Adrenal gland (tissue), 12 donors: ENCODE measurements around the gene KLHL13. TPM values are rescaled to one million over a fixed set of nuclear protein-coding genes. Genes with fewer than 3 reads are reported as not detected.
A peak's percentile ranks its signal among the peaks of the same experiment; 100 is the strongest.

Experiments used
- DNase-seq, 7 donors: peaks; one replicate each; pipeline ENCODE4 v3.0.0-alpha.2; 2019 to 2020
- H3K27ac ChIP-seq, 5 donors: fragments of 200-600 bp; sonication (generic) in 4 of 5; 1 replicate in 3 of 5; 2 replicates in 2 of 5; pipeline versions ENCODE4 v1.5.1 to v1.8.0; 2016 to 2020; ENCODE audit warnings: mild to moderate bottlenecking in 1 of 5
- H3K27me3 ChIP-seq: fragments of 200-600 bp; 2 replicates; pipeline ENCODE4 v1.8.0; 2021
- H3K36me3 ChIP-seq, 2 donors: fragments of 200-600 bp; replicated peaks in 1 of 2; 1 replicate in 1 of 2; 2 replicates in 1 of 2; pipeline versions ENCODE4 v1.5.1 to v1.8.0; 2018 to 2022
- H3K4me1 ChIP-seq, 2 donors: fragments of 200-600 bp; replicated peaks in 1 of 2; 1 replicate in 1 of 2; 2 replicates in 1 of 2; pipeline versions ENCODE4 v1.5.1 to v1.8.0; 2018 to 2021
- H3K4me3 ChIP-seq, 4 donors: fragments of 200-600 bp; sonication (generic) in 3 of 4; one replicate each; pipeline ENCODE4 v1.5.1; 2016 to 2018
- H3K9me3 ChIP-seq, 3 donors: fragments of 200-600 bp; sonication (generic) in 1 of 3; replicated peaks in 1 of 3; 1 replicate in 2 of 3; 2 replicates in 1 of 3; pipeline versions ENCODE4 v1.5.1 to v1.8.0; 2016 to 2021
- POLR2A ChIP-seq, 2 donors: fragments of 450-650 bp; IDR thresholded peaks; one replicate each; pipeline ENCODE4 v1.6.1; 2017; ENCODE audit warnings: antibody characterized with exemption in 2 of 2, mild to moderate bottlenecking in 2 of 2, moderate library complexity in 1 of 2
- WGBS, 4 donors: extraction: QIAGEN DNeasy Blood & Tissue Kit in 2 of 4; methylation state at CpG; one replicate each; pipeline versions ENCODE4 v1.1.5 to v1.1.7; 2013 to 2017; 5-methylcytosine and 5-hydroxymethylcytosine counted together
- intact Hi-C, 2 donors: fragments of 100-400 bp; cut with DNase I; formaldehyde crosslinking; loops; one replicate each; pipeline versions ENCODE4 v1.14.1 to v1.15.0; 2022 to 2023
- polyA plus RNA-seq, 3 donors: library from polyadenylated mRNA; stranded (reverse); fragments of 200-250 nt in 2 of 3; fragments of 350-450 nt in 1 of 3; fragmentation: Illumina TruSeq in 1 of 3; extraction: RNeasy Lipid Tissue Mini Kit (QIAGEN cat#74804) in 1 of 3; gene quantifications; one replicate each; pipeline ENCODE4 v1.2.3, GENCODE V29; 2013 to 2014
- total RNA-seq, 9 donors: library from RNA; depleted of rRNA in 4 of 9; stranded (reverse); fragments of >200 nt in 4 of 9; fragments of 120-200 nt in 1 of 9; fragmentation: NEBNext Ultra II Directional in 1 of 9; extraction: Animal tissue kit (Norgen Biotek cat#: 25700) in 1 of 9; gene quantifications; one replicate each; pipeline versions ENCODE4 v1.1.0 to v1.2.4, GENCODE V29; 2013 to 2023
- TF ChIP-seq, protein P1 (sequence below), 6 experiments: fragments of 450-650 bp in 4 of 6; fragments of 200-600 bp in 2 of 6; sonication (generic) in 1 of 6; IDR thresholded peaks; 1 replicate in 5 of 6; 2 replicates in 1 of 6; pipeline versions ENCODE4 v1.5.1 to v1.8.0; 2016 to 2021; ENCODE audit warnings: antibody characterized with exemption in 6 of 6, mild to moderate bottlenecking in 2 of 6, moderate library complexity in 1 of 6
- donor health status: healthy with polysubstance abuse.
- donor health status: Bipolar disorder and iron deficiency.
- donor health status: DM: yes; HTN: yes; CAD: no.
- donor health status: DM: no; HTN: no; CAD: no.
- donor health status: DM: no; HTN: no; CAD: no.
- donor health status: DM: yes; HTN: yes; CAD: no.

The KLHL13 gene
- total and polyA plus RNA-seq, 12 donors, result 2.9 to 55.9 (median 8.4) TPM

GRCh38 chrX:118108304-118108703, 8.3 kb downstream of the KLHL13 start:
- no peak overlapping the region for H3K27ac ChIP-seq
- intact Hi-C loops, result no loop called here
- no peaks in the 10 kb centered on the region for H3K27me3 ChIP-seq
- no peaks in the 10 kb centered on the region for H3K9me3 ChIP-seq
- no peak overlapping the region for H3K4me3 ChIP-seq
- TF ChIP-seq POLR2A (IDR thresholded peaks at IDR 0.05), result no peak
- TF ChIP-seq, protein P1, sequence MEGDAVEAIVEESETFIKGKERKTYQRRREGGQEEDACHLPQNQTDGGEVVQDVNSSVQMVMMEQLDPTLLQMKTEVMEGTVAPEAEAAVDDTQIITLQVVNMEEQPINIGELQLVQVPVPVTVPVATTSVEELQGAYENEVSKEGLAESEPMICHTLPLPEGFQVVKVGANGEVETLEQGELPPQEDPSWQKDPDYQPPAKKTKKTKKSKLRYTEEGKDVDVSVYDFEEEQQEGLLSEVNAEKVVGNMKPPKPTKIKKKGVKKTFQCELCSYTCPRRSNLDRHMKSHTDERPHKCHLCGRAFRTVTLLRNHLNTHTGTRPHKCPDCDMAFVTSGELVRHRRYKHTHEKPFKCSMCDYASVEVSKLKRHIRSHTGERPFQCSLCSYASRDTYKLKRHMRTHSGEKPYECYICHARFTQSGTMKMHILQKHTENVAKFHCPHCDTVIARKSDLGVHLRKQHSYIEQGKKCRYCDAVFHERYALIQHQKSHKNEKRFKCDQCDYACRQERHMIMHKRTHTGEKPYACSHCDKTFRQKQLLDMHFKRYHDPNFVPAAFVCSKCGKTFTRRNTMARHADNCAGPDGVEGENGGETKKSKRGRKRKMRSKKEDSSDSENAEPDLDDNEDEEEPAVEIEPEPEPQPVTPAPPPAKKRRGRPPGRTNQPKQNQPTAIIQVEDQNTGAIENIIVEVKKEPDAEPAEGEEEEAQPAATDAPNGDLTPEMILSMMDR (IDR thresholded peaks at IDR 0.05), result no peak
- H3K4me1 ChIP-seq, result no peaks in the 10 kb centered on the region
- 11 to 33% (median 22%) methylated on average over 1 of the region's 1 CpG for WGBS, 4 donors
- DNase-seq, result no peak
- H3K36me3 ChIP-seq, result no peaks in the 10 kb centered on the region

DNA sequence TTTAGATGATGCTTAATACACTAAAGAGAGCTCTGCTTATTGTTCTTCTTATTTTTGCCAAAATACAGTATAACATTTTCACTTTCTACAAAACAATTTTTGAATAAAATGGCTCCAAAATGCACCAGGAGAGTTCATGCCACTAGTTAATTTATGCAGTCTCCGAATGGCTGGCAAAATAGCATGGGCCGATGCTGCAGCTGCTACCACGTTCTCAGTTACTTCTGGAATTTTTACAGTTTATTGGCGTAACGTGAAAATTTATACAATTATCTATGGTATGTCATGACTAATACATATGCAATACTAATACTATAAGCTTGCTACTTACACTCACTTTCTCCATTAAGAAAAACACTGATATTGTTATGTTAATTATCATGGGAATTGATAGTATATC, 16.5 kb downstream of the KLHL13 start:
- 79 to 97% (median 88%) methylated on average over 5 of the region's 5 CpGs for WGBS, 4 donors
- intact Hi-C loops, result no loop called here
- no peak for TF ChIP-seq POLR2A (IDR thresholded peaks at IDR 0.05)
- TF ChIP-seq, protein P1 (IDR thresholded peaks at IDR 0.05), result no peak
- no peaks in the 10 kb centered on the region for H3K4me1 ChIP-seq
- H3K36me3 ChIP-seq, result no peaks in the 10 kb centered on the region
- H3K4me3 ChIP-seq, result no peak overlapping the region
- H3K27me3 ChIP-seq, result no peaks in the 10 kb centered on the region
- no peaks in the 10 kb centered on the region for H3K9me3 ChIP-seq
- no peak overlapping the region for H3K27ac ChIP-seq
- DNase-seq, result no peak

GRCh38 chrX:118088084-118088483, 28.5 kb downstream of the KLHL13 start:
- WGBS, 4 donors, result 85 to 97% (median 89%) methylated on average over 4 of the region's 4 CpGs
- DNase-seq, result no peak
- H3K27ac ChIP-seq, result no peak overlapping the region
- no peaks in the 10 kb centered on the region for H3K4me1 ChIP-seq
- no peaks in the 10 kb centered on the region for H3K9me3 ChIP-seq
- intact Hi-C loops, result no loop called here
- H3K27me3 ChIP-seq, result no peaks in the 10 kb centered on the region
- H3K4me3 ChIP-seq, result no peak overlapping the region
- TF ChIP-seq, protein P1 (IDR thresholded peaks at IDR 0.05), result no peak
- no peak for TF ChIP-seq POLR2A (IDR thresholded peaks at IDR 0.05)
- no peaks in the 10 kb centered on the region for H3K36me3 ChIP-seq

DNA sequence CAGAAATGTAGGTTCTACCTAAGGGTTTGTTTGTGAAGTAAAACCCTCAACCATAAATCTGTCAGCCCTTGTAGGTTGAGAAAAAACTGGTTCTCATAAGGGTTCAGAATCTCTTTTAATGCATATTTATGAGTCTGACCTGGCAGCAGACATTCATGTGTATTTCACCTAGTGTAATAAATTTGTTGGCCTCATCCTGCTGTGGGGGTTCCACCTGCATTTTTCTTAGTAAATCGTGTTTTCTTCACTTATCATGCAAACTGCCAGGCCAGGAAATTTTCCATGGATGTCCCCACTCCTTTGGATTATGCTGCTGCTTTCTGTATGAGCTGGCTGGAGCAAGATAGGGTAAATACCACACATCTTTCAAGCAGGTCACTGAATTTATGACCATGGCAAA, 42.4 kb downstream of the KLHL13 start:
- WGBS, 4 donors, result 8 to 60% (median 24%) methylated on average over 1 of the region's 1 CpG

More for the DNA sequence above, 42.4 kb downstream of the KLHL13 start:
- Histone ChIP-seq H3K36me3 (no peaks in the 10 kb centered on the region), H3K27me3 (no peaks in the 10 kb centered on the region), H3K27ac (no peak overlapping the region), H3K4me3 (no peak overlapping the region), H3K4me1 (peaks cover 0 to 4% of the 10 kb centered on the region in 2 donors), H3K9me3 (no peaks in the 10 kb centered on the region)
- intact Hi-C loops, result no loop called here
- DNase-seq, result peak in 3 of 7 donors; percentile 2 to 37 (median 15)
- TF ChIP-seq POLR2A (IDR thresholded peaks at IDR 0.05), result no peak
- TF ChIP-seq, protein P1 (IDR thresholded peaks at IDR 0.05), result no peak
